ENCODE measurements around the gene TRPV5. TPM values are rescaled to one million over a fixed set of nuclear protein-coding genes. Genes with fewer than 3 reads are reported as not detected.

TRPV5 gene
- total and polyA plus RNA-seq, 4 donors, result under 0.01 to 0.23 TPM; not detected in 2

GRCh38 chr7:142910481-142910880 lies 23.1 kb downstream of the TRPV5 start:
- no peak overlapping the region for H3K27ac ChIP-seq (ENCODE audit: low read depth in 1 of 2, low read length in 2 of 2)
- no peaks in the 10 kb centered on the region for H3K36me3 ChIP-seq (ENCODE audit: control insufficient read depth in 4 of 4, insufficient read depth in 3 of 4, low read depth in 1 of 4, low read length in 3 of 4)
- DNase-seq (ENCODE audit: low spot score), result no peak
- WGBS, result 74% methylated on average over 2 of the region's 2 CpGs
- TF ChIP-seq SP1 (IDR thresholded peaks at IDR 0.05) (no peak), TAF1 (conservative IDR thresholded peaks at IDR 0.05) (no peak), EGR1 (IDR thresholded peaks at IDR 0.05; ENCODE audit: low read depth in 2 of 2) (no peak), RXRA (IDR thresholded peaks at IDR 0.05) (no peak), CTCF (IDR thresholded peaks at IDR 0.05; ENCODE audit: low read depth, low read length, missing input control) (no peak), NR2F2 (IDR thresholded peaks at IDR 0.05) (no peak), MAX (IDR thresholded peaks at IDR 0.05) (no peak), HNF4A (conservative IDR thresholded peaks at IDR 0.05) (no peak), HNF4G (IDR thresholded peaks at IDR 0.05) (no peak), YY1 (IDR thresholded peaks at IDR 0.05) (no peak), FOXA1 (IDR thresholded peaks at IDR 0.05) (no peak)
- TF ChIP-seq, protein P1, sequence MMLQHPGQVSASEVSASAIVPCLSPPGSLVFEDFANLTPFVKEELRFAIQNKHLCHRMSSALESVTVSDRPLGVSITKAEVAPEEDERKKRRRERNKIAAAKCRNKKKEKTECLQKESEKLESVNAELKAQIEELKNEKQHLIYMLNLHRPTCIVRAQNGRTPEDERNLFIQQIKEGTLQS (IDR thresholded peaks at IDR 0.05), result no peak
- H3K27me3 ChIP-seq (ENCODE audit: control insufficient read depth in 4 of 4, insufficient read depth in 4 of 4, low read length in 3 of 4), result peaks cover 0 to 3% (median 0%) of the 10 kb centered on the region in 4 donors
- no peaks in the 10 kb centered on the region for H3K9me3 ChIP-seq (ENCODE audit: control insufficient read depth in 4 of 4, low read length in 3 of 4)
- H3K4me1 ChIP-seq (ENCODE audit: control insufficient read depth in 4 of 4, insufficient read depth in 4 of 4, low read length in 3 of 4), result no peaks in the 10 kb centered on the region
- H3K4me3 ChIP-seq (ENCODE audit: low read depth in 1 of 3, low read length in 3 of 3), result no peak overlapping the region
- H3K9ac ChIP-seq (ENCODE audit: low read depth in 1 of 2, low read length in 2 of 2), result no peak overlapping the region

GRCh38 chr7:142910031-142910433 lies 23.5 kb downstream of the TRPV5 start:
- Histone ChIP-seq H3K27me3 (ENCODE audit: control insufficient read depth in 4 of 4, insufficient read depth in 4 of 4, low read length in 3 of 4) (peaks cover 0 to 3% (median 0%) of the 10 kb centered on the region in 4 donors), H3K9ac (ENCODE audit: low read depth in 1 of 2, low read length in 2 of 2) (no peak overlapping the region), H3K4me1 (ENCODE audit: control insufficient read depth in 4 of 4, insufficient read depth in 4 of 4, low read length in 3 of 4) (no peaks in the 10 kb centered on the region), H3K4me3 (ENCODE audit: low read depth in 1 of 3, low read length in 3 of 3) (no peak overlapping the region), H3K9me3 (ENCODE audit: control insufficient read depth in 4 of 4, low read length in 3 of 4) (no peaks in the 10 kb centered on the region), H3K36me3 (ENCODE audit: control insufficient read depth in 4 of 4, insufficient read depth in 3 of 4, low read depth in 1 of 4, low read length in 3 of 4) (no peaks in the 10 kb centered on the region), H3K27ac (ENCODE audit: low read depth in 1 of 2, low read length in 2 of 2) (no peak overlapping the region)
- no peak for DNase-seq (ENCODE audit: low spot score)
- WGBS, result 58% methylated on average over 2 of the region's 2 CpGs
- TF ChIP-seq FOXA2 (IDR thresholded peaks at IDR 0.05) (no peak), JUND (IDR thresholded peaks at IDR 0.05) (no peak), SP1 (IDR thresholded peaks at IDR 0.05) (no peak), FOXA1 (IDR thresholded peaks at IDR 0.05) (no peak), YY1 (IDR thresholded peaks at IDR 0.05) (no peak), HNF4A (conservative IDR thresholded peaks at IDR 0.05) (no peak), ZBTB33 (IDR thresholded peaks at IDR 0.05) (no peak), RAD21 (IDR thresholded peaks at IDR 0.05) (no peak), HNF4G (IDR thresholded peaks at IDR 0.05) (no peak), NR2F2 (IDR thresholded peaks at IDR 0.05) (no peak), CTCF (IDR thresholded peaks at IDR 0.05; ENCODE audit: low read depth, low read length, missing input control) (no peak)
- TF ChIP-seq, protein P1 (IDR thresholded peaks at IDR 0.05), result no peak

All from liver (tissue), 9 donors.